Activated T-helper 1 cell treated with Interleukin-2 at 50 U/mL for 16 hours (primary cell): ENCODE data around the gene SPATA31C1.
"Not testable (repeated sequence)": the region's sequence is repeated elsewhere in the genome, so short reads cannot be mapped to it uniquely, and the experiment has no call there.

Source experiments
- DNase-seq: peaks from one replicate; pipeline ENCODE4 v3.0.0-alpha.2; 2020; ENCODE audit warnings: low read depth

SPATA31C1 gene

GRCh38 chr9:87886933-87887505 lies 30.7 kb upstream of the SPATA31C1 start:
- DNase-seq = no peak

GRCh38 chr9:87887661-87888480 lies 29.9 kb upstream of the SPATA31C1 start:
- no peak for DNase-seq

GRCh38 chr9:87888501-87888900 lies 29.3 kb upstream of the SPATA31C1 start:
- no peak for DNase-seq

- DNase-seq = no peak
These were observed 28.5 kb upstream of the SPATA31C1 start for GRCh38 chr9:87889065-87889881.

GRCh38 chr9:87889882-87890252 lies 27.9 kb upstream of the SPATA31C1 start:
- no peak for DNase-seq

DNA sequence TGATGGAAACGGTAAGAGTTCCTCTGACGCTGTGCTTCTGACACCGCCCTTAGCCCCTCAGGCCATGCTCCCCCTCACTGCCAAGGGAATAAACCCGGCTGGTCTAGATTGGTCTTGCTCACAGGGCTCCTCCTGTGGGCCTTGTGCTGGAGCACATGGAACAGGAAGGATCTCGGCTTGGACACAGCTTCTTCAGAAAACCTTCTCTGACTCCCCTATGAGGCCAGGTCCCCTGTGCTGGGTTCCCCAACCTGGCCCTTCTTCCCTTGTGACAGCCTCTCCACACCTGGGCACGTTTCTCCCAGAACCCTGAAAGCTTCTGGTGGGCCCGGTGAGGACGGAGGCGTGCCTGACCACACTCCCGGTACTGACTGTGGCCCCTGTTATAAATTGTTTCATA lies 26.9 kb upstream of the SPATA31C1 start:
- no peak for DNase-seq

DNA sequence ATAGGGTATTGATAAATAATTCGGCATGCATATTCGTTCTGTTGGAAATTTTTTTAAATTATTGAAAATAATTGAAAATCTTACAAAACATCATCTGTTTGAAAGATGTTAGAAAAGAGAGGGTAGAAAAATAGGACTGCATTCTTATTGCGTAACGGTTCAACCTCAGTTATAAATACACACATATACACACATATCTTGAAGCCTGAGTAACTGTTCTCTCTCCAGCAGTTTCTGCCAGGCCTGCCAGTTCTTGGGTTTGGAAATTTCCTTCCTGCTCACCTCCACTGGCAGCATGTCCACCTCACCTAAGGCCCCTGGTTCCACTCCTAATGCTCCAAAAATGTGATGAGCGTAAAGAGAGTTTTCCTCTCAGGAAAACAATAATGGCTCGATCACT lies 26.0 kb upstream of the SPATA31C1 start:
- DNase-seq = no peak

- DNase-seq = no peak
These were observed 24.8 kb upstream of the SPATA31C1 start for GRCh38 chr9:87892956-87893355.

- DNase-seq = no peak
These were observed 22.6 kb upstream of the SPATA31C1 start for GRCh38 chr9:87894998-87895625.

- DNase-seq = no peak
These were observed 20.9 kb upstream of the SPATA31C1 start for GRCh38 chr9:87896891-87897290.

DNA sequence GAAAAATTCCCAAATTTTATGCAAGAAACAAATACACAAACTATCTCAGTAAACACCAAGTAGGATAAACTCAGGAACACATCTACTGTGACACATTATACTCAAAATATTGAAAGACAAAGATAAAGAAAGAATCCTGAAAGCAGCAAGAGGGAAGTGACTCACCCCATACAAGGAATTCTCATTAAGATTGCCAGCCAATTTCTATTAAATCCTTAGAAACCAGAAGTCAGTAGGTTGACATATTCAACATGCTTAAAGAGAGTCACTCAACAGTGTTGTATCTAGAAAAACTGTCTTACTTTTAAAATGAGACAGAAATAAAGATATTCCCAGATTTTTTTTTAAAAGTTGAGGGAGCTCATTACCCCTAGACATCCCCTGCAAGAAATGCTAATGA lies 19.6 kb upstream of the SPATA31C1 start:
- no peak for DNase-seq

DNA sequence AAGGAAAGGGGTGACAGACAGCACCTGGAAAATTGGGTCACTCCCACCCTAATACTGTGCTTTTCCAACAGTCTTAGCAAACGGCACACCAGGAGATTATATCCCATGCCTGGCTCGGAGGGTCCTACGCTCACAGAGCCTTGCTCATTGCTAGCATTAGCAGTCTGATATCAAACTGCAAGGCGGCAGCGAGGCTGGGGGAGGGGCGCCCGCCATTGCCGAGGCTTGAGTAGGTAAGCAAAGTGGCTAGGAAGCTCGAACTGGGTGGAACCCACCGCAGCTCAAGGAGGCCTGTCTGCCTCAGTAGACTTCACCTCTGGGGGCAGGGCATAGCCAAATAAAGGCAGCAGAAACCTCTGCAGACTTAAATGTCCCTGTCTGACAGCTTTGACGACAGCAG lies 15.4 kb upstream of the SPATA31C1 start:
- DNase-seq = not testable (repeated sequence)

DNA sequence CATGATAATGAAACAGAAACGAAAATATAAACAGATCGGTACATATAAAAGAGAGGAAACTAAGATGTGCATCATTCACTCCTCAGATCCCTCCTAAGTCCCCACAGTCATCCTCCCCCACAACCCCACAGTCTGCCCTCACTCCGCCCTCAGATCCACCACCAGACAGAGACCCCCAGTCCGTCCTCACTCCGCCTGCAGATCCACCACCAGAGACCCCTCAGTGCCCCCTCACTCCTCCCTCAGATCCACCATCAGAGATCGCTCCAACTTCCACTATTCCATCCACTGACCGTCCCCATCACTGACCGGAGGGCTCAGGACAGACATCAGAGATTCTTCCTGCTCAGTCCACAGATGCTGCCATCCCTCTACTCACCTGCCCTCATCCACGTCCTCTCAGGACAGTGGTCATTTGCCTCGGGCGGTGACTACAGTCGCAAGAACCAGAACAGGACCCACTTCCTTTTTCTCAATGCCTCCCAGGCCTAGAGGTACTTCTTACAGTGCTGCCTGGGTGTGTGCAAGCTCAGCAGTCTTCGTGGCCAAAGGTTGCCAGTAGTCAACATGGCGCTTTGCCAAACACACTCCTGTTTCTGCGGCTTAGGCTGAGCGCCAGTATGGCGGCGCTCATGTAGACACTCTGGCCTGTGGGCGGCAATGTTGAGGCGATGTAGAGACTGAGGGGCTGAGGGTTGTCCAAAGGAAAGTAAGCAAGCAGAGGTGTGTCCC lies 8.3 kb upstream of the SPATA31C1 start:
- no peak for DNase-seq

DNA sequence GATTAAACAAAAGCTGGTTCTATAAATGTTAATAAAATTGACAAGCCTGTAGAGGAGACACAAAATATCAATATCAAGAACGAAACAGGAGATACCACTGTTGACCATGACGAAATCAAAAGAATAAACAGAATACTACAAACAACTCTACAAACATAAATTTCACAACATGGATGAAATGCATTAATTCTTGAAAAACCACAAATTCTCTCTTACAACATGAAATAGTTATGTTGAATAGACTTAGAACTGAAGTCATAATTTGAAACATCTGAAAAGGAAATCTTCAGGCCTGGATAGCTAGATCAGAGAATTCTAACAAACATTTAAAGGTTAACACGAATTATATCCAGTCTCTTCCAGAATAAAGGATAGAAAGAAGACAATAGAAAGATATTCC lies 6.9 kb upstream of the SPATA31C1 start:
- no peak for DNase-seq

DNA sequence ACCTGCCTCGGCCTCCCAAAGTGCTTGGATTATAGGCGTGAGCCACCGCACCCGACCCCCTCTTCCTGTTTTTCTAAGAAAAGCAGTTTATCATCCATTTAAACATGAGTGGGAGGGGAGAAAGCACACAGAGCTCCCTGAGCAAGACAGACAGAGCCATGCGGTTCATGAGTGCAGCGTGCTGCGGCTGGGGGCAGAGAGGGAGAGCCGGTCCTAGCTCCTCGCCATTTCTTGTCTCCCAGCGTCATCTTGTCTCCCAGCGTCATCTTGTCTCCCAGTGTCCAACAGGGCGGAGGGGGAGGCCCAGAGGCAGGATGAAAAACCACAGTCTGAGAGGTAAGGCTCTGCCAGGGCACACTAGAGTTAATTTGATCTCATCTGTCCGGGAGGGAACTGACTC lies 1.3 kb downstream of the SPATA31C1 start:
- DNase-seq = not testable (repeated sequence)

DNA sequence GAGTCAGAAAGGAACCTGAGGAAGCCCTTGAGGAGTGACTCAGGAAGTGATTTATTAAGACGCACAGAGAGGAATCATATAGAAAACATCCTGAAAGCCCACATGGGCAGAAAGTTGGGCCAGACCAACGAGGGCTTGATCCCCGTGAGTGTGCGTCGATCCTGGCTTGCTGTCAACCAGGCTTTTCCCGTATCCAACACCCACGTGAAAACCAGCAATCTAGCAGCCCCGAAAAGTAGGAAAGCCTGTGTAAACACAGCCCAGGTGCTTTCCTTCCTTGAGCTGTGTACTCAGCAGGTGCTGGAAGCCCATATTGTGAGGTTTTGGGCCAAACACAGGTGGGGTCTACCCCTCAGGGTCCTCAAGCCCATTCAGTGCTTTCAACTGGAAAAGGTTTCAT lies 3.8 kb downstream of the SPATA31C1 start:
- DNase-seq = not testable (repeated sequence)

GRCh38 chr9:87923012-87923411 lies 5.2 kb downstream of the SPATA31C1 start:
- not testable (repeated sequence) for DNase-seq

DNA sequence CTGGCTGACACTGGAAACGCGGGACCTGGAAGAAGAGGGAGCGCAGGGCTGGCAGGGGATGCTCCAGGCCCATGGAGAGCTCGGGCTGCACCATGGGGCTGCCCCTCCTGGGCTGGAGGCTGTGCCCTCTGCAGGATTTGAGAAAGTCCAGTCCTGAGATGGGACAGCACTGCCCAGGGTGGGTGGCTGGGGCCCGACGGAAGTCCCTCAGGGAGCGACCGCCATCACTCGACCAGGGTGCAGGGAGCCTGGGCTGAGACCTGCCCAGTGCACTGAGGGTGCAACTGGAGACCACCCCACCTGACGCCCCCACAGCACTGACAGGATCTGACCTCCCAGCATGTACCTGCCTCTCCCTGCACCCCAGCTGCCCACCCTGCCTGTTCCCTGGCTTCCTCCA lies 7.1 kb downstream of the SPATA31C1 start:
- not testable (repeated sequence) for DNase-seq

GRCh38 chr9:87929152-87929551 lies 11.4 kb downstream of the SPATA31C1 start:
- DNase-seq = not testable (repeated sequence)

GRCh38 chr9:87934444-87934843 lies 16.7 kb downstream of the SPATA31C1 start:
- not testable (repeated sequence) for DNase-seq

DNA sequence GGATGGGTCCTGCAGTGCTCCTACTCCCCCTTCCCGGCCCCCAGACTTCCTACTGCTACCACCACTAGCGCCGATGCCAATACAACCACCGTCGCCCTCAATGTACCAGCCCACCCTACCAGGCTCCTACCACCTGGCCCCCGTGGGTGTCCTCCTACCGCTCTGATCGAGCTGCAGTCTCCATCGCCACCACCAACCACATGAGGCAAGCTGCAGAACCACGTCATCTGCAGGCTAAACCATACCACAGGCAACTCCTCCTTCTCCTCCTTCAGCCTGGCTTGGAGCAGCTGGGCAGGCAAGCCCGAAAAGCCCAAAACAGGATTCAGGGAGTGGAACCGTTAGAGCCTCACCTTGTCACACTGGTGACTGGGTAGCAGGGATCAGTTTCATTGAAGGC lies 19.6 kb downstream of the SPATA31C1 start:
- DNase-seq = not testable (repeated sequence)

DNA sequence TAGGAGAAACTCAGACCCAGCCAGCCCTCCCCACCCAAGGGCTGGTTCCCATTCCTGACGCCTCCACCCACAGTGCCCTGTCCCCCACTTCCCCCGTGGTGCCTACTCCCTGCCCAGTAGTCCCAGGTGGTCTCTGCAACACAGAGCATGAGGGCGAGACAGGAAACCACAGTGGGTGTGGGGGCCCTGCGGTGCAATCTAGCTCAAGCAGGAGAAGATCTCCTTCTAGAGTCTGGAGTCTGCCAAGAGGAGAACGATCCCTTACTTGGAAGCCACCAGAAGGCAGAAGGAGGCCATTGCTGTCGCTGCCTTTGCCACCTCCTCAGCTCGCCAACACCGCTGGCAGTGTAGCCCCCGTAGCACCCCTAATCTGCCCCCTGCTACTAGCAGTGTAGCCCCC lies 20.2 kb downstream of the SPATA31C1 start:
- not testable (repeated sequence) for DNase-seq
